ENCODE results near the gene KLHL20.
"Not testable (repeated sequence)": the region's sequence is repeated elsewhere in the genome, so short reads cannot be mapped to it uniquely, and the experiment has no call there.

KLHL20 gene

GRCh38 chr1:173714759-173715537 is at the start of gene KLHL20:
Gene KLHL20 (plus strand): TSS chr1:173714981. CDS start chr1:173716044, 1,063 bp downstream.
- no peak for FAIRE-seq
- DNase-seq (ENCODE audit: low spot score), result peak; percentile 89

GRCh38 chr1:173666646-173667045 is 48.1 kb upstream of the KLHL20 start:
- no peak for DNase-seq (ENCODE audit: low spot score)
- FAIRE-seq, result no peak

- FAIRE-seq (no peak), DNase-seq (ENCODE audit: low spot score) (no peak)
Measured at GRCh38 chr1:173669491-173669941, 45.3 kb upstream of the KLHL20 start, which contains the start of gene ANKRD45. Gene ANKRD45 (minus strand): TSS chr1:173669851. CDS start chr1:173659418, 10,433 bp downstream.

- DNase-seq (ENCODE audit: low spot score); FAIRE-seq: not testable (repeated sequence)
Measured at GRCh38 chr1:173674496-173674895, 40.3 kb upstream of the KLHL20 start.

GRCh38 chr1:173680152-173680551 is 34.6 kb upstream of the KLHL20 start:
- FAIRE-seq; DNase-seq (ENCODE audit: low spot score): not testable (repeated sequence)

- no peak for DNase-seq (ENCODE audit: low spot score)
- FAIRE-seq, result no peak
Measured at GRCh38 chr1:173682184-173682583, 32.6 kb upstream of the KLHL20 start.

- FAIRE-seq; DNase-seq (ENCODE audit: low spot score): not testable (repeated sequence)
Measured at GRCh38 chr1:173683838-173684237, 30.9 kb upstream of the KLHL20 start.

GRCh38 chr1:173685121-173685520 is 29.7 kb upstream of the KLHL20 start:
- DNase-seq (ENCODE audit: low spot score); FAIRE-seq: not testable (repeated sequence)

GRCh38 chr1:173688300-173688699 is 26.5 kb upstream of the KLHL20 start:
- FAIRE-seq (no peak), DNase-seq (ENCODE audit: low spot score) (no peak)

GRCh38 chr1:173693238-173693637 is 21.5 kb upstream of the KLHL20 start:
- DNase-seq (ENCODE audit: low spot score), result no peak
- no peak for FAIRE-seq

- FAIRE-seq; DNase-seq (ENCODE audit: low spot score): not testable (repeated sequence)
Measured at GRCh38 chr1:173701299-173701698, 13.5 kb upstream of the KLHL20 start.

GRCh38 chr1:173702736-173703135 is 12.0 kb upstream of the KLHL20 start:
- DNase-seq (ENCODE audit: low spot score), result no peak
- no peak for FAIRE-seq

GRCh38 chr1:173705117-173705516 is 9.7 kb upstream of the KLHL20 start:
- no peak for DNase-seq (ENCODE audit: low spot score)
- no peak for FAIRE-seq

- DNase-seq (ENCODE audit: low spot score) (no peak), FAIRE-seq (no peak)
Measured at GRCh38 chr1:173708787-173709186, 6.0 kb upstream of the KLHL20 start.

- DNase-seq (ENCODE audit: low spot score) (no peak), FAIRE-seq (no peak)
Measured at GRCh38 chr1:173714441-173714758, 381 bp upstream of the KLHL20 start.

- no peak for FAIRE-seq
- no peak for DNase-seq (ENCODE audit: low spot score)
Measured at GRCh38 chr1:173715538-173715844, 710 bp downstream of the KLHL20 start.

- FAIRE-seq (no peak), DNase-seq (ENCODE audit: low spot score) (no peak)
Measured at GRCh38 chr1:173717238-173717637, 2.5 kb downstream of the KLHL20 start.

- FAIRE-seq; DNase-seq (ENCODE audit: low spot score): not testable (repeated sequence)
Measured at GRCh38 chr1:173731331-173731730, 16.6 kb downstream of the KLHL20 start.

- FAIRE-seq, result no peak
- no peak for DNase-seq (ENCODE audit: low spot score)
Measured at GRCh38 chr1:173733912-173734311, 19.1 kb downstream of the KLHL20 start.

- not testable (repeated sequence) for FAIRE-seq; DNase-seq (ENCODE audit: low spot score)
Measured at GRCh38 chr1:173736104-173736503, 21.3 kb downstream of the KLHL20 start.

GRCh38 chr1:173742203-173742886 is 27.6 kb downstream of the KLHL20 start:
- DNase-seq (ENCODE audit: low spot score) (no peak), FAIRE-seq (no peak)

- FAIRE-seq (no peak), DNase-seq (ENCODE audit: low spot score) (no peak)
Measured at GRCh38 chr1:173744651-173745050, 29.9 kb downstream of the KLHL20 start.

GRCh38 chr1:173749137-173749536 is 34.4 kb downstream of the KLHL20 start:
- FAIRE-seq (no peak), DNase-seq (ENCODE audit: low spot score) (no peak)
